Measurements from ENCODE around the gene PFKFB4. TPM values are rescaled to one million over a fixed set of nuclear protein-coding genes. Genes with fewer than 3 reads are reported as not detected.

PFKFB4 gene
- total RNA-seq, 1 experiment from 2014 or later: 20.3 TPM

DNA sequence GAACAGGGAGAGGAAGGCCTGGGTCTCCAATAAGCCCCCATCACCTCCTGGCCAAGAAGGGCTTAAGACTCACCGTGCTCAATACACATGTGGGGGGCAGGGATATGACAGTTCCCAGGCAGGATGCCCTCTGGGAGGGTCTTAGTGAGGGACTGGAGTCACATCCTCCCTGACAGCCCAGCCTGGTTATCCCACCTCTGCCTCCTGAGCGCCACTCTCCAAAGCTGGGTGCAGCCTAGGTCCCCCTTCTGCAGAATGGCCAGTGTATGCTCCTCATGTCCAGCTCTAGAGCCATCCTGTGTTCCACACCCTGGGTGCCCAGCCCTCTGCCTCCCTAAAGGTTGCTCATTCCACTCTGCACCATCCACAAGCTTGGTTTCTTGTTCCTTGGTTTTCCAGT lies 51.5 kb downstream of the PFKFB4 start:
- ATAC-seq: no peak
- H3K4me2 ChIP-seq (ENCODE audit: low read length): peak overlapping the region; percentile 98
- intact Hi-C loops (cut with micrococcal nuclease): loop anchor here (5.0 kb wide), 1 partner anchor 42 kb away; no protein-coding TSS in a partner anchor
- H4K20me1 ChIP-seq (ENCODE audit: insufficient read depth): no peaks in the 10 kb centered on the region
- H3K79me2 ChIP-seq (ENCODE audit: insufficient read depth, low read length): no peaks in the 10 kb centered on the region
- DNase-seq (ENCODE audit: low read depth, low spot score): no peak
- CTCF ChIA-PET: no interaction called here
- BruUV-seq (replicated peaks): no TSS peak
- RAD21 ChIA-PET (ENCODE audit: low non-redundant PET in 1 of 2, low total read pairs in 2 of 2, uncharacterized antibody in 2 of 2, unreplicated experiment in 2 of 2): interaction anchor here in 1 of 2 experiments (0.7 to 1.1 kb wide), 2 partner anchors 32 to 69 kb away, joined by 3 read pairs; no protein-coding TSS in a partner anchor
- POLR2A ChIA-PET: interaction anchor here (0.6 kb wide), 1 partner anchor 49 kb away, joined by 3 read pairs; no protein-coding TSS in a partner anchor
- no peaks in the 10 kb centered on the region for H3K27me3 ChIP-seq (ENCODE audit: insufficient read depth, low read length)
- H3K9ac ChIP-seq (ENCODE audit: low read length): no peak overlapping the region
- peaks cover 54 to 84% of the 10 kb centered on the region in 2 experiments for H3K4me1 ChIP-seq (ENCODE audit: control insufficient read depth in 1 of 2, insufficient read depth in 2 of 2, low read length in 2 of 2)
- TF ChIP-seq RAD21 (IDR thresholded peaks at IDR 0.05; ENCODE audit: low read depth) (no peak), EZH2phosphoT487 (IDR thresholded peaks at IDR 0.05; ENCODE audit: borderline replicate concordance) (no peak), SIN3A (IDR thresholded peaks at IDR 0.05; ENCODE audit: low read depth) (no peak), POLR2A (IDR thresholded peaks at IDR 0.05; ENCODE audit: borderline replicate concordance, extremely low read depth, insufficient read depth, insufficient read length) (no peak), ELF1 (IDR thresholded peaks at IDR 0.05; ENCODE audit: borderline replicate concordance, low read depth) (no peak), CTCF (IDR thresholded peaks at IDR 0.05 in 2 of 3, conservative IDR thresholded peaks at IDR 0.05 in 1 of 3; ENCODE audit: borderline replicate concordance in 1 of 3, insufficient read depth in 1 of 3, low read depth in 2 of 3, low read length in 2 of 3) (no peak), SRF (IDR thresholded peaks at IDR 0.05; ENCODE audit: low read depth) (no peak), CEBPB (IDR thresholded peaks at IDR 0.05; ENCODE audit: low read depth) (no peak), EGR1 (IDR thresholded peaks at IDR 0.05; ENCODE audit: low read depth) (no peak)
- TF ChIP-seq, protein P1, sequence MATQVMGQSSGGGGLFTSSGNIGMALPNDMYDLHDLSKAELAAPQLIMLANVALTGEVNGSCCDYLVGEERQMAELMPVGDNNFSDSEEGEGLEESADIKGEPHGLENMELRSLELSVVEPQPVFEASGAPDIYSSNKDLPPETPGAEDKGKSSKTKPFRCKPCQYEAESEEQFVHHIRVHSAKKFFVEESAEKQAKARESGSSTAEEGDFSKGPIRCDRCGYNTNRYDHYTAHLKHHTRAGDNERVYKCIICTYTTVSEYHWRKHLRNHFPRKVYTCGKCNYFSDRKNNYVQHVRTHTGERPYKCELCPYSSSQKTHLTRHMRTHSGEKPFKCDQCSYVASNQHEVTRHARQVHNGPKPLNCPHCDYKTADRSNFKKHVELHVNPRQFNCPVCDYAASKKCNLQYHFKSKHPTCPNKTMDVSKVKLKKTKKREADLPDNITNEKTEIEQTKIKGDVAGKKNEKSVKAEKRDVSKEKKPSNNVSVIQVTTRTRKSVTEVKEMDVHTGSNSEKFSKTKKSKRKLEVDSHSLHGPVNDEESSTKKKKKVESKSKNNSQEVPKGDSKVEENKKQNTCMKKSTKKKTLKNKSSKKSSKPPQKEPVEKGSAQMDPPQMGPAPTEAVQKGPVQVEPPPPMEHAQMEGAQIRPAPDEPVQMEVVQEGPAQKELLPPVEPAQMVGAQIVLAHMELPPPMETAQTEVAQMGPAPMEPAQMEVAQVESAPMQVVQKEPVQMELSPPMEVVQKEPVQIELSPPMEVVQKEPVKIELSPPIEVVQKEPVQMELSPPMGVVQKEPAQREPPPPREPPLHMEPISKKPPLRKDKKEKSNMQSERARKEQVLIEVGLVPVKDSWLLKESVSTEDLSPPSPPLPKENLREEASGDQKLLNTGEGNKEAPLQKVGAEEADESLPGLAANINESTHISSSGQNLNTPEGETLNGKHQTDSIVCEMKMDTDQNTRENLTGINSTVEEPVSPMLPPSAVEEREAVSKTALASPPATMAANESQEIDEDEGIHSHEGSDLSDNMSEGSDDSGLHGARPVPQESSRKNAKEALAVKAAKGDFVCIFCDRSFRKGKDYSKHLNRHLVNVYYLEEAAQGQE (IDR thresholded peaks at IDR 0.05; ENCODE audit: low read depth): no peak
- H3K9me2 ChIP-seq (ENCODE audit: insufficient read depth): no peaks in the 10 kb centered on the region
- H3K36me3 ChIP-seq (ENCODE audit: control insufficient read depth in 1 of 2, insufficient read depth in 2 of 2, low read length in 2 of 2): no peaks in the 10 kb centered on the region
- H3K4me3 ChIP-seq (replicated peaks in 1 of 2; ENCODE audit: low read depth in 1 of 2, low read length in 2 of 2): no peak overlapping the region
- no peak overlapping the region for H2AFZ ChIP-seq (ENCODE audit: low read depth, low read length, poor library complexity, severe bottlenecking)
- no peaks in the 10 kb centered on the region for H3K9me3 ChIP-seq (ENCODE audit: control insufficient read depth in 1 of 2, insufficient read depth in 1 of 2, low read depth in 1 of 2, low read length in 2 of 2)
- H3K27ac ChIP-seq (ENCODE audit: low read depth, low read length): no peak overlapping the region
